ENCODE results near the gene FAM13A. TPM values are rescaled to one million over a fixed set of nuclear protein-coding genes. Genes with fewer than 3 reads are reported as not detected.

Gene FAM13A
- total and polyA plus RNA-seq, 2 of the 8 experiments (the other 6 are each of a cell fraction or from before 2014, with no cell fraction given), result 7.1 to 16.5 TPM

DNA sequence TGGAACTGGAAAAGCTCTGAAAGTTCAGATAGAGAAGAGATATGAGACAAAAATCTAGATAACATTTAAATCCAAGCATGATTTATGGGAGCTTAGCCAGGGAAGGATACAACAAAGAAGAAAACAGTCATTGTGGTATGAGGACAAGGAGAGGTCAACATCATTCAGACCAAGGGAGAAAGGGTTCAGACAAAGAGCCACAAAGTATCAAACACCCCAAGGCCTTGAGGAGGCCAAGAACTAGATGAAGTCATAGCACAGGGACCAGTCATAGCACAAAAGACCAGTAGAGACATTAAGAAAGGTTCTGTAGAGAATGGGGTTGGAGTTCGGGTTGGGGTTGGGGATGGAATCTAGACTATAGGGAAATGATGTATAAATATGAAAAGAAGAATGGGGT lies 282.0 kb downstream of the FAM13A start (continued):
- TF ChIP-seq, protein P1, sequence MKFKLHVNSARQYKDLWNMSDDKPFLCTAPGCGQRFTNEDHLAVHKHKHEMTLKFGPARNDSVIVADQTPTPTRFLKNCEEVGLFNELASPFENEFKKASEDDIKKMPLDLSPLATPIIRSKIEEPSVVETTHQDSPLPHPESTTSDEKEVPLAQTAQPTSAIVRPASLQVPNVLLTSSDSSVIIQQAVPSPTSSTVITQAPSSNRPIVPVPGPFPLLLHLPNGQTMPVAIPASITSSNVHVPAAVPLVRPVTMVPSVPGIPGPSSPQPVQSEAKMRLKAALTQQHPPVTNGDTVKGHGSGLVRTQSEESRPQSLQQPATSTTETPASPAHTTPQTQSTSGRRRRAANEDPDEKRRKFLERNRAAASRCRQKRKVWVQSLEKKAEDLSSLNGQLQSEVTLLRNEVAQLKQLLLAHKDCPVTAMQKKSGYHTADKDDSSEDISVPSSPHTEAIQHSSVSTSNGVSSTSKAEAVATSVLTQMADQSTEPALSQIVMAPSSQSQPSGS (IDR thresholded peaks at IDR 0.05; ENCODE audit: low read length), result no peak
- TF ChIP-seq CREB1 (IDR thresholded peaks at IDR 0.05) (no peak), BCL11A (IDR thresholded peaks at IDR 0.05; ENCODE audit: low read depth in 2 of 2, low read length in 2 of 2) (no peak)

Measured in H1 (cell line).